HG03565 (cell line): ENCODE results near the gene CACNA2D2.

ENCODE experiments used
- ATAC-seq: cut with Tn5 transposase; IDR thresholded peaks from one replicate; pipeline ENCODE4 v1.9.1; 2021; ENCODE audit warnings: mild to moderate bottlenecking, moderate library complexity; ENCODE audit not compliant: unreplicated experiment

Gene CACNA2D2

GRCh38 chr3:50374363-50375257 lies 128.8 kb downstream of the CACNA2D2 start:
- ATAC-seq = no peak

- no peak for ATAC-seq
Measured at GRCh38 chr3:50373146-50374051, 130.0 kb downstream of the CACNA2D2 start.

GRCh38 chr3:50372349-50372748 lies 131.1 kb downstream of the CACNA2D2 start:
- ATAC-seq = no peak

- ATAC-seq = no peak
Measured at GRCh38 chr3:50371133-50371685, 132.2 kb downstream of the CACNA2D2 start.

- ATAC-seq = no peak
Measured at GRCh38 chr3:50370594-50370993, 132.8 kb downstream of the CACNA2D2 start.

- no peak for ATAC-seq
Measured at GRCh38 chr3:50369012-50369670, 134.3 kb downstream of the CACNA2D2 start.

GRCh38 chr3:50365842-50366220 lies 137.6 kb downstream of the CACNA2D2 start:
- ATAC-seq = no peak

- peak; percentile 70 for ATAC-seq
Measured at GRCh38 chr3:50365080-50365841, 138.2 kb downstream of the CACNA2D2 start.

- no peak for ATAC-seq
Measured at GRCh38 chr3:50364573-50365079, 138.8 kb downstream of the CACNA2D2 start.

GRCh38 chr3:50359760-50360110 lies 143.7 kb downstream of the CACNA2D2 start:
- peak; percentile 4 for ATAC-seq

GRCh38 chr3:50358911-50359759 lies 144.3 kb downstream of the CACNA2D2 start, which contains the start of gene TMEM115:
TMEM115 (minus strand) TSS chr3:50359521; CDS start chr3:50359063, 458 bp downstream.
- peak; percentile 93 for ATAC-seq

- no peak for ATAC-seq
Measured at GRCh38 chr3:50358355-50358910, 145.0 kb downstream of the CACNA2D2 start.

- ATAC-seq = no peak
Measured at GRCh38 chr3:50357481-50357880, 146.0 kb downstream of the CACNA2D2 start.

GRCh38 chr3:50356553-50356952 lies 146.9 kb downstream of the CACNA2D2 start:
- no peak for ATAC-seq

- ATAC-seq = no peak
Measured at GRCh38 chr3:50355829-50356552, 147.4 kb downstream of the CACNA2D2 start.

- ATAC-seq = no peak
Measured at GRCh38 chr3:50354850-50355249, 148.6 kb downstream of the CACNA2D2 start.

- no peak for ATAC-seq
Measured at GRCh38 chr3:50354186-50354764, 149.2 kb downstream of the CACNA2D2 start.
